ENCODE measurements around the gene CAMKMT. TPM values are rescaled to one million over a fixed set of nuclear protein-coding genes. Genes with fewer than 3 reads are reported as not detected.

Gene CAMKMT
- total and polyA plus RNA-seq, 2 experiments from 2014 or later = 26.5 to 29.5 TPM

DNA sequence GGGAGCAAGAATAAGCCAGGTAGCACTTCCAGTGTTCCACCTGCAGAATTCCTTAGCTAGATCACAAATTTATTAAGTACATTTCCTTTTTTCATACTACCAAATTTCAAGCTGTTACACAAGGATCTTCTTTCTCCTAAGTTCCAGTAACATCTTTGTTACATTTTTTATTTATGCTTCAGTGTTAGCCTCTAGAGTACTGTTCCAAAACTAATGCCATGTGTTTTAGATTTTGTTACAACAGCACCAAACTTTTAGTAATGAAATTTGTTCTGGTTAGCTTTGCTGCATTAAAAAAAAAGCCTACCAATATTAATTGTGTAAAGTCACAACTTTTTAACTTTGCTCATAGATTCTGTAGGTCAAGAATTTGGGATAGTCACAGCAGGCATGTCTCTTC, 161.1 kb downstream of the CAMKMT start (continued):
- TF ChIP-seq ETS1 (IDR thresholded peaks at IDR 0.05) = no peak
- TF ChIP-seq EZH2 (IDR thresholded peaks at IDR 0.05; ENCODE audit: low read depth, unreplicated experiment) = no peak
- no peak for TF ChIP-seq JUNB (IDR thresholded peaks at IDR 0.05; ENCODE audit: unreplicated experiment)

GRCh38 chr2:44524347-44524926, 162.7 kb downstream of the CAMKMT start:
- ATAC-seq (no peak), DNase-seq (ENCODE audit: low spot score) (no peak)
- H3K4me1 Mint-ChIP-seq = no peaks in the 10 kb centered on the region
- Histone ChIP-seq H3F3A (replicated peaks; ENCODE audit: low read depth) (no peaks in the 10 kb centered on the region), H3K27ac (ENCODE audit: low read depth) (no peak overlapping the region), H3K4me3 (no peak overlapping the region), H3K36me3 (ENCODE audit: insufficient read depth) (no peaks in the 10 kb centered on the region), H3K4me2 (no peak overlapping the region), H3K9me2 (ENCODE audit: insufficient read depth) (no peaks in the 10 kb centered on the region), H3K79me2 (replicated peaks; ENCODE audit: insufficient read depth) (no peaks in the 10 kb centered on the region), H2AFZ (no peak overlapping the region), H4K20me1 (replicated peaks; ENCODE audit: insufficient read depth) (no peaks in the 10 kb centered on the region), H3K27me3 (ENCODE audit: insufficient read depth) (no peaks in the 10 kb centered on the region), H3K4me1 (ENCODE audit: insufficient read depth) (no peaks in the 10 kb centered on the region)
- peaks cover 30% of the 10 kb centered on the region for H3K36me3 Mint-ChIP-seq (ENCODE audit: low read depth)
- peaks cover 35% of the 10 kb centered on the region for H3K9me3 Mint-ChIP-seq
- H3K4me3 Mint-ChIP-seq = no peak overlapping the region
- H3K27ac Mint-ChIP-seq = no peak overlapping the region
- TF ChIP-seq STAT1 (IDR thresholded peaks at IDR 0.05; ENCODE audit: unreplicated experiment) = no peak
- TF ChIP-seq CTCF (conservative IDR thresholded peaks at IDR 0.05; ENCODE audit: low read depth in 2 of 2) = no peak
- no peak for TF ChIP-seq JUNB (IDR thresholded peaks at IDR 0.05; ENCODE audit: unreplicated experiment)
- TF ChIP-seq ZNF462 (CRISPR knock-in tag; IDR thresholded peaks at IDR 0.05) = no peak
- TF ChIP-seq POLR2AphosphoS5 (IDR thresholded peaks at IDR 0.05; ENCODE audit: low read depth) = no peak
- no peak for TF ChIP-seq ZNF114 (CRISPR knock-in tag; IDR thresholded peaks at IDR 0.05)
- no peak for TF ChIP-seq NANOG (IDR thresholded peaks at IDR 0.05; ENCODE audit: borderline replicate concordance)
- TF ChIP-seq EZH2 (IDR thresholded peaks at IDR 0.05; ENCODE audit: low read depth, unreplicated experiment) = no peak
- TF ChIP-seq, protein P1, sequence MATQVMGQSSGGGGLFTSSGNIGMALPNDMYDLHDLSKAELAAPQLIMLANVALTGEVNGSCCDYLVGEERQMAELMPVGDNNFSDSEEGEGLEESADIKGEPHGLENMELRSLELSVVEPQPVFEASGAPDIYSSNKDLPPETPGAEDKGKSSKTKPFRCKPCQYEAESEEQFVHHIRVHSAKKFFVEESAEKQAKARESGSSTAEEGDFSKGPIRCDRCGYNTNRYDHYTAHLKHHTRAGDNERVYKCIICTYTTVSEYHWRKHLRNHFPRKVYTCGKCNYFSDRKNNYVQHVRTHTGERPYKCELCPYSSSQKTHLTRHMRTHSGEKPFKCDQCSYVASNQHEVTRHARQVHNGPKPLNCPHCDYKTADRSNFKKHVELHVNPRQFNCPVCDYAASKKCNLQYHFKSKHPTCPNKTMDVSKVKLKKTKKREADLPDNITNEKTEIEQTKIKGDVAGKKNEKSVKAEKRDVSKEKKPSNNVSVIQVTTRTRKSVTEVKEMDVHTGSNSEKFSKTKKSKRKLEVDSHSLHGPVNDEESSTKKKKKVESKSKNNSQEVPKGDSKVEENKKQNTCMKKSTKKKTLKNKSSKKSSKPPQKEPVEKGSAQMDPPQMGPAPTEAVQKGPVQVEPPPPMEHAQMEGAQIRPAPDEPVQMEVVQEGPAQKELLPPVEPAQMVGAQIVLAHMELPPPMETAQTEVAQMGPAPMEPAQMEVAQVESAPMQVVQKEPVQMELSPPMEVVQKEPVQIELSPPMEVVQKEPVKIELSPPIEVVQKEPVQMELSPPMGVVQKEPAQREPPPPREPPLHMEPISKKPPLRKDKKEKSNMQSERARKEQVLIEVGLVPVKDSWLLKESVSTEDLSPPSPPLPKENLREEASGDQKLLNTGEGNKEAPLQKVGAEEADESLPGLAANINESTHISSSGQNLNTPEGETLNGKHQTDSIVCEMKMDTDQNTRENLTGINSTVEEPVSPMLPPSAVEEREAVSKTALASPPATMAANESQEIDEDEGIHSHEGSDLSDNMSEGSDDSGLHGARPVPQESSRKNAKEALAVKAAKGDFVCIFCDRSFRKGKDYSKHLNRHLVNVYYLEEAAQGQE (IDR thresholded peaks at IDR 0.05; ENCODE audit: unreplicated experiment) = no peak
- TF ChIP-seq CREB1 (CRISPR knock-in tag; IDR thresholded peaks at IDR 0.05; ENCODE audit: low read depth) = no peak
- TF ChIP-seq EZH2phosphoT487 (IDR thresholded peaks at IDR 0.05; ENCODE audit: unreplicated experiment) = no peak
- no peak for TF ChIP-seq ZNF331 (CRISPR knock-in tag; IDR thresholded peaks at IDR 0.05; ENCODE audit: low read depth)
- H3K27me3 Mint-ChIP-seq (ENCODE audit: insufficient read depth, low read depth, poor library complexity) = no peaks in the 10 kb centered on the region

All from GM23338 (cell line).